ENCODE results near the gene SEPSECS.

The SEPSECS gene

GRCh38 chr4:25155947-25156346 lies 4.3 kb downstream of the SEPSECS start:
- H3K4me3 ChIP-seq (ENCODE audit: low read length in 2 of 2), result no peak overlapping the region
- no peak overlapping the region for H3K9ac ChIP-seq (ENCODE audit: low read length in 2 of 2)
- peaks cover 10% of the 10 kb centered on the region for H3K4me1 ChIP-seq (ENCODE audit: control insufficient read depth, insufficient read depth, low read length)
- no peaks in the 10 kb centered on the region for H3K36me3 ChIP-seq (ENCODE audit: control insufficient read depth in 2 of 2, insufficient read depth in 2 of 2, low read length in 2 of 2)
- H3K9me3 ChIP-seq (ENCODE audit: control insufficient read depth in 2 of 2, low read length in 2 of 2), result no peaks in the 10 kb centered on the region
- no peaks in the 10 kb centered on the region for H3K27me3 ChIP-seq (ENCODE audit: control insufficient read depth in 1 of 2, insufficient read depth in 2 of 2, low read length in 2 of 2)
- H3K27ac ChIP-seq (ENCODE audit: low read length), result no peak overlapping the region

GRCh38 chr4:25154594-25155265 lies 5.5 kb downstream of the SEPSECS start:
- Histone ChIP-seq H3K4me1 (ENCODE audit: control insufficient read depth, insufficient read depth, low read length) (peaks cover 7% of the 10 kb centered on the region), H3K36me3 (ENCODE audit: control insufficient read depth in 2 of 2, insufficient read depth in 2 of 2, low read length in 2 of 2) (no peaks in the 10 kb centered on the region), H3K9ac (ENCODE audit: low read length in 2 of 2) (no peak overlapping the region), H3K4me3 (ENCODE audit: low read length in 2 of 2) (no peak overlapping the region), H3K9me3 (ENCODE audit: control insufficient read depth in 2 of 2, low read length in 2 of 2) (no peaks in the 10 kb centered on the region), H3K27me3 (ENCODE audit: control insufficient read depth in 1 of 2, insufficient read depth in 2 of 2, low read length in 2 of 2) (no peaks in the 10 kb centered on the region), H3K27ac (ENCODE audit: low read length) (no peak overlapping the region)

- H3K27me3 ChIP-seq (ENCODE audit: control insufficient read depth in 1 of 2, insufficient read depth in 2 of 2, low read length in 2 of 2), result no peaks in the 10 kb centered on the region
- no peak overlapping the region for H3K4me3 ChIP-seq (ENCODE audit: low read length in 2 of 2)
Observed at GRCh38 chr4:25146076-25146475, 14.2 kb downstream of the SEPSECS start.

GRCh38 chr4:25144870-25145481 lies 15.3 kb downstream of the SEPSECS start:
- no peak overlapping the region for H3K9ac ChIP-seq (ENCODE audit: low read length in 2 of 2)
- H3K9me3 ChIP-seq (ENCODE audit: control insufficient read depth in 2 of 2, low read length in 2 of 2), result no peaks in the 10 kb centered on the region
- peaks cover 2 to 3% of the 10 kb centered on the region in 2 donors for H3K36me3 ChIP-seq (ENCODE audit: control insufficient read depth in 2 of 2, insufficient read depth in 2 of 2, low read length in 2 of 2)
- H3K4me1 ChIP-seq (ENCODE audit: control insufficient read depth, insufficient read depth, low read length), result no peaks in the 10 kb centered on the region
- H3K27ac ChIP-seq (ENCODE audit: low read length), result no peak overlapping the region
- H3K4me3 ChIP-seq (ENCODE audit: low read length in 2 of 2), result no peak overlapping the region
- H3K27me3 ChIP-seq (ENCODE audit: control insufficient read depth in 1 of 2, insufficient read depth in 2 of 2, low read length in 2 of 2), result no peaks in the 10 kb centered on the region

More at GRCh38 chr4:25146076-25146475, 14.2 kb downstream of the SEPSECS start:
- Histone ChIP-seq H3K9me3 (ENCODE audit: control insufficient read depth in 2 of 2, low read length in 2 of 2) (no peaks in the 10 kb centered on the region), H3K27ac (ENCODE audit: low read length) (no peak overlapping the region), H3K4me1 (ENCODE audit: control insufficient read depth, insufficient read depth, low read length) (no peaks in the 10 kb centered on the region), H3K9ac (ENCODE audit: low read length in 2 of 2) (no peak overlapping the region), H3K36me3 (ENCODE audit: control insufficient read depth in 2 of 2, insufficient read depth in 2 of 2, low read length in 2 of 2) (peaks cover 2 to 3% of the 10 kb centered on the region in 2 donors)

GRCh38 chr4:25142468-25142867 lies 17.8 kb downstream of the SEPSECS start:
- Histone ChIP-seq H3K4me3 (ENCODE audit: low read length in 2 of 2) (no peak overlapping the region), H3K4me1 (ENCODE audit: control insufficient read depth, insufficient read depth, low read length) (no peaks in the 10 kb centered on the region), H3K27ac (ENCODE audit: low read length) (no peak overlapping the region), H3K9ac (ENCODE audit: low read length in 2 of 2) (no peak overlapping the region), H3K27me3 (ENCODE audit: control insufficient read depth in 1 of 2, insufficient read depth in 2 of 2, low read length in 2 of 2) (no peaks in the 10 kb centered on the region), H3K9me3 (ENCODE audit: control insufficient read depth in 2 of 2, low read length in 2 of 2) (no peaks in the 10 kb centered on the region), H3K36me3 (ENCODE audit: control insufficient read depth in 2 of 2, insufficient read depth in 2 of 2, low read length in 2 of 2) (peaks cover 2 to 3% of the 10 kb centered on the region in 2 donors)

GRCh38 chr4:25141592-25141991 lies 18.7 kb downstream of the SEPSECS start:
- Histone ChIP-seq H3K27me3 (ENCODE audit: control insufficient read depth in 1 of 2, insufficient read depth in 2 of 2, low read length in 2 of 2) (no peaks in the 10 kb centered on the region), H3K9me3 (ENCODE audit: control insufficient read depth in 2 of 2, low read length in 2 of 2) (no peaks in the 10 kb centered on the region), H3K36me3 (ENCODE audit: control insufficient read depth in 2 of 2, insufficient read depth in 2 of 2, low read length in 2 of 2) (peaks cover 2 to 3% of the 10 kb centered on the region in 2 donors), H3K27ac (ENCODE audit: low read length) (no peak overlapping the region), H3K9ac (ENCODE audit: low read length in 2 of 2) (no peak overlapping the region), H3K4me1 (ENCODE audit: control insufficient read depth, insufficient read depth, low read length) (no peaks in the 10 kb centered on the region), H3K4me3 (ENCODE audit: low read length in 2 of 2) (no peak overlapping the region)

GRCh38 chr4:25133132-25133531 lies 27.1 kb downstream of the SEPSECS start:
- Histone ChIP-seq H3K27me3 (ENCODE audit: control insufficient read depth in 1 of 2, insufficient read depth in 2 of 2, low read length in 2 of 2) (no peaks in the 10 kb centered on the region), H3K36me3 (ENCODE audit: control insufficient read depth in 2 of 2, insufficient read depth in 2 of 2, low read length in 2 of 2) (no peaks in the 10 kb centered on the region), H3K27ac (ENCODE audit: low read length) (no peak overlapping the region), H3K9ac (ENCODE audit: low read length in 2 of 2) (no peak overlapping the region), H3K4me1 (ENCODE audit: control insufficient read depth, insufficient read depth, low read length) (no peaks in the 10 kb centered on the region), H3K9me3 (ENCODE audit: control insufficient read depth in 2 of 2, low read length in 2 of 2) (no peaks in the 10 kb centered on the region), H3K4me3 (ENCODE audit: low read length in 2 of 2) (no peak overlapping the region)

GRCh38 chr4:25131926-25132325 lies 28.3 kb downstream of the SEPSECS start:
- H3K9ac ChIP-seq (ENCODE audit: low read length in 2 of 2), result no peak overlapping the region
- no peaks in the 10 kb centered on the region for H3K9me3 ChIP-seq (ENCODE audit: control insufficient read depth in 2 of 2, low read length in 2 of 2)
- no peaks in the 10 kb centered on the region for H3K36me3 ChIP-seq (ENCODE audit: control insufficient read depth in 2 of 2, insufficient read depth in 2 of 2, low read length in 2 of 2)
- no peak overlapping the region for H3K4me3 ChIP-seq (ENCODE audit: low read length in 2 of 2)
- H3K27ac ChIP-seq (ENCODE audit: low read length), result no peak overlapping the region
- H3K27me3 ChIP-seq (ENCODE audit: control insufficient read depth in 1 of 2, insufficient read depth in 2 of 2, low read length in 2 of 2), result no peaks in the 10 kb centered on the region
- H3K4me1 ChIP-seq (ENCODE audit: control insufficient read depth, insufficient read depth, low read length), result no peaks in the 10 kb centered on the region

GRCh38 chr4:25131381-25131780 lies 28.9 kb downstream of the SEPSECS start:
- no peaks in the 10 kb centered on the region for H3K9me3 ChIP-seq (ENCODE audit: control insufficient read depth in 2 of 2, low read length in 2 of 2)
- H3K9ac ChIP-seq (ENCODE audit: low read length in 2 of 2), result no peak overlapping the region
- H3K27me3 ChIP-seq (ENCODE audit: control insufficient read depth in 1 of 2, insufficient read depth in 2 of 2, low read length in 2 of 2), result no peaks in the 10 kb centered on the region
- H3K36me3 ChIP-seq (ENCODE audit: control insufficient read depth in 2 of 2, insufficient read depth in 2 of 2, low read length in 2 of 2), result no peaks in the 10 kb centered on the region
- H3K4me1 ChIP-seq (ENCODE audit: control insufficient read depth, insufficient read depth, low read length), result no peaks in the 10 kb centered on the region
- H3K27ac ChIP-seq (ENCODE audit: low read length), result no peak overlapping the region
- no peak overlapping the region for H3K4me3 ChIP-seq (ENCODE audit: low read length in 2 of 2)

- Histone ChIP-seq H3K9ac (ENCODE audit: low read length in 2 of 2) (no peak overlapping the region), H3K4me1 (ENCODE audit: control insufficient read depth, insufficient read depth, low read length) (no peaks in the 10 kb centered on the region), H3K36me3 (ENCODE audit: control insufficient read depth in 2 of 2, insufficient read depth in 2 of 2, low read length in 2 of 2) (no peaks in the 10 kb centered on the region)
Observed at GRCh38 chr4:25129917-25130316, 30.3 kb downstream of the SEPSECS start.

GRCh38 chr4:25128671-25129070 lies 31.6 kb downstream of the SEPSECS start:
- Histone ChIP-seq H3K4me3 (ENCODE audit: low read length in 2 of 2) (no peak overlapping the region), H3K4me1 (ENCODE audit: control insufficient read depth, insufficient read depth, low read length) (no peaks in the 10 kb centered on the region), H3K27me3 (ENCODE audit: control insufficient read depth in 1 of 2, insufficient read depth in 2 of 2, low read length in 2 of 2) (no peaks in the 10 kb centered on the region), H3K36me3 (ENCODE audit: control insufficient read depth in 2 of 2, insufficient read depth in 2 of 2, low read length in 2 of 2) (peaks cover 0 to 4% of the 10 kb centered on the region in 2 donors), H3K9ac (ENCODE audit: low read length in 2 of 2) (no peak overlapping the region), H3K27ac (ENCODE audit: low read length) (no peak overlapping the region), H3K9me3 (ENCODE audit: control insufficient read depth in 2 of 2, low read length in 2 of 2) (no peaks in the 10 kb centered on the region)

More at GRCh38 chr4:25129917-25130316, 30.3 kb downstream of the SEPSECS start:
- no peak overlapping the region for H3K4me3 ChIP-seq (ENCODE audit: low read length in 2 of 2)
- no peaks in the 10 kb centered on the region for H3K9me3 ChIP-seq (ENCODE audit: control insufficient read depth in 2 of 2, low read length in 2 of 2)
- no peaks in the 10 kb centered on the region for H3K27me3 ChIP-seq (ENCODE audit: control insufficient read depth in 1 of 2, insufficient read depth in 2 of 2, low read length in 2 of 2)
- no peak overlapping the region for H3K27ac ChIP-seq (ENCODE audit: low read length)

Data from stomach smooth muscle (tissue), 2 donors.